H1 (cell line): ENCODE measurements around the gene GNAT1. TPM values are rescaled to one million over a fixed set of nuclear protein-coding genes. Genes with fewer than 3 reads are reported as not detected.

ENCODE experiments used
- CTCF ChIA-PET: fragments of 300-600 bp; sonication (Branson Sonifier 250); formaldehyde crosslinking; loops from one replicate; lab custom pipeline; 2021; ENCODE audit not compliant: partially characterized antibody; lab: Charles Lee
- POLR2A ChIA-PET: fragments of 300-600 bp; sonication (Branson Sonifier 250); formaldehyde crosslinking; loops from one replicate; lab custom pipeline; 2021; ENCODE audit warnings: inconsistent platforms; ENCODE audit not compliant: partially characterized antibody; lab: Charles Lee
- DNase-seq, 2 experiments: peaks; one replicate each; pipeline versions ENCODE4 v3.0.0 to v3.0.0-alpha.2; 2010 to 2022; ENCODE audit warnings: low spot score in 2 of 2, low read depth in 1 of 2, mixed read lengths in 1 of 2
- FAIRE-seq: peaks from 2 replicates; lab custom pipeline; 2011; peaks lifted over from hg19 to GRCh38; lab: Jason Lieb, UNC
- H2AFZ ChIP-seq: 2 replicates; pipeline ENCODE4 v1.8.1; 2012; ENCODE audit warnings: low read length, inconsistent platforms
- H2AK5ac ChIP-seq: 2 replicates; pipeline ENCODE4 v1.6.1; 2013; ENCODE audit warnings: low read depth, low read length
- H2BK120ac ChIP-seq: replicated peaks from 2 replicates; pipeline ENCODE3; 2013; ENCODE audit warnings: low read depth, low read length, inconsistent platforms
- H2BK12ac ChIP-seq: 2 replicates; pipeline ENCODE4 v1.6.1; 2013; ENCODE audit warnings: low read depth, low read length
- H2BK15ac ChIP-seq: 2 replicates; pipeline ENCODE4 v1.6.1; 2013; ENCODE audit warnings: low read length
- H2BK20ac ChIP-seq: 2 replicates; pipeline ENCODE4 v1.6.1; 2013; ENCODE audit warnings: low read length
- H2BK5ac ChIP-seq: 2 replicates; pipeline ENCODE4 v1.6.1; 2013; ENCODE audit warnings: low read depth, low read length
- H3K14ac ChIP-seq: 2 replicates; pipeline ENCODE4 v1.6.1; 2013; ENCODE audit warnings: inconsistent platforms; ENCODE audit not compliant: insufficient read length
- H3K18ac ChIP-seq: 2 replicates; pipeline ENCODE4 v1.6.1; 2013; ENCODE audit warnings: low read length; ENCODE audit errors: extremely low read depth
- H3K23ac ChIP-seq: 2 replicates; pipeline ENCODE4 v1.6.1; 2013; ENCODE audit warnings: inconsistent platforms; ENCODE audit not compliant: insufficient read length
- H3K23me2 ChIP-seq: 2 replicates; pipeline ENCODE4 v1.6.1; 2013; ENCODE audit warnings: low read depth, low read length
- H3K27ac ChIP-seq: 2 replicates; pipeline ENCODE4 v1.6.1; 2011; ENCODE audit warnings: low read depth, low read length, inconsistent platforms
- H3K27me3 ChIP-seq, 4 experiments: replicated peaks in 1 of 4; 1 replicate in 1 of 4; 2 replicates in 3 of 4; pipeline versions ENCODE4 v1.6.1 to v1.8.1; 2011 to 2013; ENCODE audit warnings: low read length in 3 of 4, mild to moderate bottlenecking in 3 of 4, inconsistent platforms in 2 of 4, mixed read lengths in 2 of 4, moderate library complexity in 1 of 4; ENCODE audit not compliant: control insufficient read depth in 3 of 4, insufficient read depth in 3 of 4; ENCODE audit errors: extremely low read depth in 1 of 4
- H3K36me3 ChIP-seq, 4 experiments: 2 replicates each; pipeline versions ENCODE4 v1.6.1 to v1.8.1; 2011 to 2013; ENCODE audit warnings: mild to moderate bottlenecking in 4 of 4, low read length in 3 of 4, moderate library complexity in 2 of 4, control low read depth in 1 of 4, inconsistent platforms in 1 of 4; ENCODE audit not compliant: insufficient read depth in 4 of 4, control insufficient read depth in 2 of 4
- H3K4ac ChIP-seq: replicated peaks from 2 replicates; pipeline ENCODE3; 2013; ENCODE audit warnings: low read length, low read depth, mixed read lengths, inconsistent platforms; ENCODE audit not compliant: insufficient read length
- H3K4me1 ChIP-seq, 4 experiments: replicated peaks in 1 of 4; 1 replicate in 1 of 4; 2 replicates in 3 of 4; pipeline versions ENCODE4 v1.6.1 to v1.8.1; 2011 to 2013; ENCODE audit warnings: low read length in 3 of 4, inconsistent platforms in 2 of 4, mixed read lengths in 1 of 4; ENCODE audit not compliant: insufficient read depth in 4 of 4, control insufficient read depth in 3 of 4
- H3K4me2 ChIP-seq, 2 experiments: 2 replicates each; pipeline versions ENCODE4 v1.6.1 to v1.8.1; 2011 to 2013; ENCODE audit warnings: low read depth in 2 of 2, low read length in 2 of 2, control low read depth in 1 of 2, inconsistent platforms in 1 of 2, mild to moderate bottlenecking in 1 of 2; ENCODE audit not compliant: insufficient read depth in 1 of 2
- H3K4me3 ChIP-seq, 4 experiments: fragments of 200-600, 300-600 bp in 1 of 4; sonication (generic), shearing (Covaris generic), sonication (Bioruptor Twin) in 1 of 4; 2 replicates each; pipeline versions ENCODE4 v1.5.1 to v1.8.1; 2011 to 2016; ENCODE audit warnings: low read length in 4 of 4, low read depth in 3 of 4, control low read depth in 2 of 4, inconsistent platforms in 2 of 4, mild to moderate bottlenecking in 2 of 4, mixed read lengths in 1 of 4, moderate library complexity in 1 of 4; ENCODE audit not compliant: insufficient read depth in 2 of 4; ENCODE audit errors: extremely low read depth in 1 of 4
- H3K56ac ChIP-seq: replicated peaks from 2 replicates; pipeline ENCODE3; 2013; ENCODE audit warnings: low read depth, mild to moderate bottlenecking, mixed read lengths, low read length, inconsistent platforms; ENCODE audit not compliant: insufficient read length
- H3K79me1 ChIP-seq: 2 replicates; pipeline ENCODE4 v1.6.1; 2013; ENCODE audit warnings: low read depth, low read length, control low read depth
- H3K79me2 ChIP-seq, 2 experiments: 2 replicates each; pipeline versions ENCODE4 v1.6.1 to v1.8.1; 2012 to 2013; ENCODE audit warnings: low read length in 2 of 2, mild to moderate bottlenecking in 2 of 2, inconsistent platforms in 1 of 2; ENCODE audit not compliant: insufficient read depth in 2 of 2, control insufficient read depth in 1 of 2
- H3K9ac ChIP-seq, 4 experiments: replicated peaks in 1 of 4; 1 replicate in 1 of 4; 2 replicates in 3 of 4; pipeline versions ENCODE4 v1.6.1 to v1.8.1; 2011 to 2013; ENCODE audit warnings: low read depth in 3 of 4, low read length in 3 of 4, control low read depth in 2 of 4, mild to moderate bottlenecking in 2 of 4, moderate library complexity in 2 of 4, inconsistent platforms in 1 of 4; ENCODE audit errors: extremely low read depth in 1 of 4
- H3K9me3 ChIP-seq, 2 experiments: 2 replicates each; pipeline versions ENCODE4 v1.6.1 to v1.8.1; 2012 to 2013; ENCODE audit warnings: mild to moderate bottlenecking in 2 of 2, moderate library complexity in 2 of 2, control low read depth in 1 of 2, inconsistent platforms in 1 of 2, low read depth in 1 of 2, low read length in 1 of 2, mixed read lengths in 1 of 2; ENCODE audit not compliant: insufficient read depth in 2 of 2
- H4K20me1 ChIP-seq, 2 experiments: replicated peaks in 1 of 2; 2 replicates each; pipeline versions ENCODE3 to v1.8.1; 2011 to 2013; ENCODE audit warnings: inconsistent platforms in 2 of 2, low read length in 2 of 2, mild to moderate bottlenecking in 1 of 2; ENCODE audit not compliant: insufficient read depth in 2 of 2, control insufficient read depth in 1 of 2
- H4K5ac ChIP-seq: 2 replicates; pipeline ENCODE4 v1.6.1; 2013; ENCODE audit warnings: low read length, low read depth, mixed read lengths, inconsistent platforms; ENCODE audit not compliant: insufficient read length
- H4K8ac ChIP-seq: 2 replicates; pipeline ENCODE4 v1.8.0; 2013; ENCODE audit warnings: mild to moderate bottlenecking, moderate library complexity, low read length, inconsistent platforms; ENCODE audit not compliant: insufficient read depth; ENCODE audit errors: extremely low read depth
- H4K91ac ChIP-seq: replicated peaks from 2 replicates; pipeline ENCODE3; 2013; ENCODE audit warnings: low read length, mixed read lengths, inconsistent platforms; ENCODE audit not compliant: insufficient read length
- CHD2 ChIP-seq: IDR thresholded peaks from 2 replicates; pipeline ENCODE4 v1.6.1; 2012; ENCODE audit warnings: low read length, improper control_type of control experiment
- CREB1 ChIP-seq: IDR thresholded peaks from 2 replicates; pipeline ENCODE4 v1.6.1; 2012; ENCODE audit warnings: inconsistent platforms
- EGR1 ChIP-seq: IDR thresholded peaks from 2 replicates; pipeline ENCODE4 v1.6.1; 2011; ENCODE audit warnings: low read depth, low read length, borderline replicate concordance
- HDAC6 ChIP-seq: IDR thresholded peaks from one replicate; pipeline ENCODE4 v1.7.1; 2012; ENCODE audit warnings: low read depth, mild to moderate bottlenecking, inconsistent platforms, low read length, moderate library complexity
- RNF2 ChIP-seq: fragments of 200-900, 300-1000 bp; sonication (generic); IDR thresholded peaks from 2 replicates; pipeline ENCODE4 v1.7.1; 2016; ENCODE audit warnings: borderline replicate concordance, low read depth, mild to moderate bottlenecking, antibody characterized with exemption, low read length; ENCODE audit not compliant: poor library complexity, severe bottlenecking; ENCODE audit errors: missing control alignments
- SAP30 ChIP-seq: fragments of 300-600 bp; sonication (generic); IDR thresholded peaks from 2 replicates; pipeline ENCODE4 v1.7.1; 2012; ENCODE audit warnings: low read length, moderate library complexity, mild to moderate bottlenecking, inconsistent platforms; ENCODE audit not compliant: insufficient read depth, insufficient replicate concordance
- SP2 ChIP-seq: IDR thresholded peaks from 2 replicates; pipeline ENCODE4 v1.6.1; 2012; ENCODE audit warnings: mild to moderate bottlenecking, low read length, inconsistent platforms
- SP4 ChIP-seq: IDR thresholded peaks from 2 replicates; pipeline ENCODE4 v1.6.1; 2012; ENCODE audit warnings: low read length, inconsistent platforms
- TEAD4 ChIP-seq: IDR thresholded peaks from 2 replicates; pipeline ENCODE4 v1.6.1; 2012; ENCODE audit warnings: low read depth, low read length, inconsistent platforms, mixed read lengths
- WGBS, 2 experiments: shearing (Covaris generic) in 1 of 2; methylation state at CpG; one replicate each; pipeline versions ENCODE4 v1.1.6 to v1.1.7; 2013 to 2015; ENCODE audit warnings: low lambda C conversion rate in 2 of 2, mixed read lengths in 2 of 2, inconsistent platforms in 1 of 2, low coverage in 1 of 2, missing lambda C conversion rate in 1 of 2; ENCODE audit not compliant: insufficient replicate concordance in 2 of 2, insufficient coverage in 1 of 2, insufficient read length in 1 of 2; ENCODE audit errors: extremely low coverage in 1 of 2, missing lambda C conversion rate in 1 of 2; 5-methylcytosine and 5-hydroxymethylcytosine counted together
- polyA plus RNA-seq, 7 experiments: library from polyadenylated mRNA; depleted of rRNA in 3 of 7; stranded (reverse) in 5 of 7; unstranded in 2 of 7; fragments of >200 nt in 5 of 7; fragments of 200-250 nt in 2 of 7; gene quantifications; 1 replicate in 5 of 7; 2 replicates in 1 of 7; 4 replicates in 1 of 7; pipeline versions ENCODE4 v1.2.1 to v1.2.3, GENCODE V29; 2011 to 2013; ENCODE audit warnings: missing spikeins in 2 of 7, mixed read lengths in 2 of 7
- total RNA-seq: library from RNA; stranded (reverse); fragmentation: NEBNext Ultra II Directional; extraction: Animal tissue kit (Norgen Biotek cat#: 25700); gene quantifications from 2 replicates; pipeline ENCODE4 v1.2.1, GENCODE V29; 2021
- TF ChIP-seq, protein P1 (sequence below): IDR thresholded peaks from 2 replicates; pipeline ENCODE4 v1.6.1; 2012; ENCODE audit warnings: low read length, inconsistent platforms

GNAT1 gene
- total and polyA plus RNA-seq, 2 of the 8 experiments (the other 6 are each of a cell fraction or from before 2014, with no cell fraction given) = 0.08 TPM; not detected in 1

DNA sequence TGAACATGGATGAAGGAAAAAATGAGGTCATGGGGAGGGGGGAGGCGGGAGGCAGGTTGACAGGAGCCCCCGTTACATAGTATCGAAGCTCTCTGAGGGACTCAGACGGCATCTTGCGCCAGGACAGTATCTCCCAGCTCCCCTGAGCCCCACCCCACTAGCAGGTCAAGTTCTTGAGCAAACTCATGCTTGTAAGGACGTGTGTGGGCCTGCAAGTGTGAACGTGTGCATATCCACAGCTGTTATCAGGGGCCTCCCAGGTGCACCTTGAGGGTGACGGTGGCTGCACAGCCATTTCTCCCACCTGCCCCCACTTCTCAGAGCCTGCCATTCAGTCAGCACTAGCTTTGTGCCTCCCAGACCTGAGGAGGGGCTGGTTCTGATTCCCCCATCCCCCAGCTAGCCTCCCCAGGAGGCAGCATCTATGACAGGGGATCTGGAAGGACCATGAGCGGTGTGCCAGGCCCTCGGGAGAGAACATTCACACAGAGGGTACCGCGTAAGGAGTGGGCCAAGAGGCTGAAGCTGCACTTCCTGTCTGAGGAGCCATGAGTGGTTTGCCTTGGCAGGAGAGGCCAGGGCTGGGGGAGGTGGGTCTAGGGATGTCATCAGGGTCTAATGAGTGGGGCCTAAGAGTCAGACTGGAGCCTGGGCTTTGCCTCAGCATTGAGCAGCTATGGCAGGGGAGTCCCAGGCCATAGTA lies 33.4 kb upstream of the GNAT1 start:
- ChIA-PET CTCF (interaction anchor here (0.7 to 1.7 kb wide), 12 partner anchors 14 to 65 kb away, joined by 3 to 11 read pairs (median 4); no protein-coding TSS in a partner anchor), POLR2A (interaction anchor here (0.8 to 6.6 kb wide), 9 partner anchors 10 to 44 kb away, joined by 3 to 65 read pairs (median 4); no protein-coding TSS in a partner anchor)
- no peak overlapping the region for H2BK20ac ChIP-seq
- H3K14ac ChIP-seq = no peak overlapping the region
- peak overlapping the region; percentile 61; the same call in 1 of the 2 replicates for H2BK15ac ChIP-seq
- peak overlapping the region; percentile 70 for H4K91ac ChIP-seq
- peaks cover 0 to 24% of the 10 kb centered on the region in 2 experiments; a peak in 2 of 4 replicates for H3K79me2 ChIP-seq
- no peak overlapping the region for H2AFZ ChIP-seq
- no peak for DNase-seq
- no peak overlapping the region for H3K56ac ChIP-seq
- H3K23me2 ChIP-seq = peaks cover 17% of the 10 kb centered on the region; the same call in 1 of the 2 replicates
- no peak overlapping the region for H4K8ac ChIP-seq
- no peak overlapping the region; a peak in 1 of 7 replicates for H3K9ac ChIP-seq
- H2BK5ac ChIP-seq = peak overlapping the region; percentile 77; the same call in 1 of the 2 replicates
- H3K79me1 ChIP-seq = peaks cover 17% of the 10 kb centered on the region
- peak overlapping the region in 1 of 4 experiments; percentile 74; a peak in 1 of 8 replicates for H3K4me3 ChIP-seq
- no peak overlapping the region for H3K4ac ChIP-seq
- FAIRE-seq = no peak
- H3K4me2 ChIP-seq = peak overlapping the region; percentile 94 to 97
- peak overlapping the region; percentile 50; the same call in 1 of the 2 replicates for H2BK12ac ChIP-seq
- H3K27me3 ChIP-seq = peaks cover 2 to 18% (median 14%) of the 10 kb centered on the region in 4 experiments; a peak in 6 of 7 replicates
- no peaks in the 10 kb centered on the region for H3K9me3 ChIP-seq
- no peak overlapping the region for H3K27ac ChIP-seq
- peak overlapping the region; percentile 60; the same call in 1 of the 2 replicates for H3K18ac ChIP-seq
- WGBS, 2 experiments = 84% methylated on average over 12 of the region's 12 CpGs; no CpG with 5 or more reads in 1 of the 2 experiments
- H3K23ac ChIP-seq = no peak overlapping the region
- peaks cover 7 to 18% (median 12%) of the 10 kb centered on the region in 4 experiments; a peak in 5 of 8 replicates for H3K36me3 ChIP-seq
- H2BK120ac ChIP-seq = no peak overlapping the region
- 0 out of 2 replicates have a peak overlapping the region, but pooled peaks have one; percentile 2 for H2AK5ac ChIP-seq
- peaks cover 3 to 15% of the 10 kb centered on the region in 2 experiments for H4K20me1 ChIP-seq
- H3K4me1 ChIP-seq = peaks cover 0 to 35% (median 26%) of the 10 kb centered on the region in 4 experiments; a peak in 6 of 7 replicates
- no peak overlapping the region for H4K5ac ChIP-seq
- TF ChIP-seq CREB1 (no peak), TEAD4 (no peak), RNF2 (no peak), SP4 (no peak), SP2 (no peak), CHD2 (no peak), SAP30 (no peak), HDAC6 (no peak), EGR1 (no peak)
- TF ChIP-seq, protein P1, sequence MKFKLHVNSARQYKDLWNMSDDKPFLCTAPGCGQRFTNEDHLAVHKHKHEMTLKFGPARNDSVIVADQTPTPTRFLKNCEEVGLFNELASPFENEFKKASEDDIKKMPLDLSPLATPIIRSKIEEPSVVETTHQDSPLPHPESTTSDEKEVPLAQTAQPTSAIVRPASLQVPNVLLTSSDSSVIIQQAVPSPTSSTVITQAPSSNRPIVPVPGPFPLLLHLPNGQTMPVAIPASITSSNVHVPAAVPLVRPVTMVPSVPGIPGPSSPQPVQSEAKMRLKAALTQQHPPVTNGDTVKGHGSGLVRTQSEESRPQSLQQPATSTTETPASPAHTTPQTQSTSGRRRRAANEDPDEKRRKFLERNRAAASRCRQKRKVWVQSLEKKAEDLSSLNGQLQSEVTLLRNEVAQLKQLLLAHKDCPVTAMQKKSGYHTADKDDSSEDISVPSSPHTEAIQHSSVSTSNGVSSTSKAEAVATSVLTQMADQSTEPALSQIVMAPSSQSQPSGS = no peak
